Thoracic aorta (tissue), 2 donors: ENCODE measurements around the gene CHD9. TPM values are rescaled to one million over a fixed set of nuclear protein-coding genes. Genes with fewer than 3 reads are reported as not detected.
"Not testable (repeated sequence)": the region's sequence is repeated elsewhere in the genome, so short reads cannot be mapped to it uniquely, and the experiment has no call there.

ENCODE experiments used
- ATAC-seq: fragments of 150-250 bp; one replicate; pipeline ENCODE4 v1.8.0; 2017; ENCODE audit warnings: low read depth; ENCODE audit not compliant: insufficient number of reproducible peaks, low FRiP score
- DNase-seq: peaks from one replicate; pipeline ENCODE4 v3.0.0-alpha.2; 2020; ENCODE audit warnings: low spot score
- H3K27ac ChIP-seq, 2 donors: fragments of 200-600 bp; sonication (generic); 1 replicate in 1 of 2; 2 replicates in 1 of 2; pipeline ENCODE4 v1.5.1; 2016; ENCODE audit warnings: mild to moderate bottlenecking in 2 of 2, moderate library complexity in 2 of 2
- H3K27me3 ChIP-seq: fragments of 200-600 bp; sonication (generic); replicated peaks from 2 replicates; pipeline ENCODE4 v1.6.0; 2016; ENCODE audit warnings: mild to moderate bottlenecking; ENCODE audit not compliant: insufficient read depth
- H3K36me3 ChIP-seq: fragments of 200-600 bp; sonication (generic); one replicate; pipeline ENCODE4 v1.5.1; 2016
- H3K4me1 ChIP-seq, 2 donors: fragments of 200-600 bp; sonication (generic); 1 replicate in 1 of 2; 2 replicates in 1 of 2; pipeline versions ENCODE4 v1.5.1 to v1.6.0; 2016; ENCODE audit warnings: low read depth in 2 of 2, mild to moderate bottlenecking in 1 of 2; ENCODE audit not compliant: control insufficient read depth in 1 of 2
- H3K4me3 ChIP-seq: fragments of 200-600 bp; sonication (generic); 2 replicates; pipeline ENCODE4 v1.5.1; 2016; ENCODE audit warnings: mild to moderate bottlenecking
- H3K9me3 ChIP-seq: fragments of 200-600 bp; sonication (generic); 2 replicates; pipeline ENCODE4 v1.5.1; 2016
- CTCF ChIP-seq: fragments of 200-600 bp; sonication (generic); IDR thresholded peaks from one replicate; pipeline ENCODE4 v1.5.1; 2019; ENCODE audit warnings: antibody characterized with exemption
- total RNA-seq, 2 donors: library from RNA; depleted of rRNA; stranded (reverse); fragments of >200 nt; gene quantifications; one replicate each; pipeline versions ENCODE4 v1.1.0 to v1.2.3, GENCODE V29; 2016

The CHD9 gene
- total RNA-seq, 2 donors from 2014 or later: 71.3 to 152 TPM

- H3K4me3 ChIP-seq: no peak overlapping the region
- H3K27me3 ChIP-seq: no peaks in the 10 kb centered on the region
- no peaks in the 10 kb centered on the region for H3K4me1 ChIP-seq
- no peaks in the 10 kb centered on the region for H3K9me3 ChIP-seq
- peaks cover 16% of the 10 kb centered on the region for H3K36me3 ChIP-seq
- no peak for DNase-seq
- TF ChIP-seq CTCF: no peak
- ATAC-seq: no peak
- H3K27ac ChIP-seq: no peak overlapping the region
Measured at GRCh38 chr16:53266156-53266555, 211.4 kb downstream of the CHD9 start.

GRCh38 chr16:53278498-53278897 lies 223.7 kb downstream of the CHD9 start:
- not testable (repeated sequence) for ATAC-seq, H3K4me1 ChIP-seq, H3K27me3 ChIP-seq, DNase-seq, H3K27ac ChIP-seq, H3K9me3 ChIP-seq, H3K4me3 ChIP-seq
- peaks cover 40% of the 10 kb centered on the region for H3K36me3 ChIP-seq

- DNase-seq: no peak
- Histone ChIP-seq H3K36me3 (peaks cover 23% of the 10 kb centered on the region), H3K4me1 (no peaks in the 10 kb centered on the region), H3K27me3 (no peaks in the 10 kb centered on the region), H3K9me3 (no peaks in the 10 kb centered on the region), H3K27ac (peak overlapping the region in 1 of 2 donors; percentile 25), H3K4me3 (no peak overlapping the region)
- no peak for TF ChIP-seq CTCF
- ATAC-seq: no peak
Measured at GRCh38 chr16:53281280-53281679, 226.5 kb downstream of the CHD9 start.

DNA sequence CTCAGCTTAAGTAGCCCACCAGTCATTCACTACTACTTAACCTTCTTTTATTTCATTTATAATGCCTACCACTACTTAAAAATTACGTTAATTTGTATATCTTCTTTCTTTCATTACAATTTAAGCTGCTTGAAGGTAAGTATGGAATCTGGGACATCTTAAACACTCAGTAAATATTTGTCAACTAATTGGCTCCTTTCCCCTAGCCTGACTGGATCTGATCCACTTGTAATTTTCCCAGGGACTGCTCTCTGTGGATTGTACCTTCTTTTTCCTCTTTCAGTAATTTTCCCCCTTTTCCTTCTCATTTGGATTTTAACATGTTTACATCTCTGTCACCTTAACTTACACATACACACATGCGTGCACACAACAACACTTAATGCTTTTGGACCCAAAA lies 227.1 kb downstream of the CHD9 start:
- no peaks in the 10 kb centered on the region for H3K4me1 ChIP-seq
- ATAC-seq (no peak), DNase-seq (no peak)
- no peak for TF ChIP-seq CTCF
- no peak overlapping the region for H3K4me3 ChIP-seq
- no peaks in the 10 kb centered on the region for H3K9me3 ChIP-seq
- H3K36me3 ChIP-seq: peaks cover 23% of the 10 kb centered on the region
- H3K27ac ChIP-seq: no peak overlapping the region
- no peaks in the 10 kb centered on the region for H3K27me3 ChIP-seq

DNA sequence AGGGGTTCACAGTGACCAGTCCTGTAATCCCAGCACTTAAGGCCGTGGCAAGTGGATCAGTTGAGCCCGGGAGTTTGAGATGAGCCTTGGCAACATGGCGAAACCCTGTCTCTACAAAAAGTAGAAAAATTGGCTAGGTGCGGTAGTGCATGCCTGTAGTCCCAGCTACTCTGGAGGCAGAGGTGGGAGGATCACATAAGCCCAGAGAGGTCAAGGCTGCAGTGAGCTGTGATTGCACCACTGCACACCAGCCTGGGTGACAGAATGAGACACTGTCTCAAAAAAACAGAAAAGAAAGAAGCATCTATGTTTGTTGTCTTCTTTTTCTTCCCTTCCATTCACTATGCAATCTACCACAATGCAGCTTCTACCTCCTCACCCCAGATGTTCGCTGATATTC lies 227.5 kb downstream of the CHD9 start:
- Histone ChIP-seq H3K27me3 (no peaks in the 10 kb centered on the region), H3K36me3 (peaks cover 21% of the 10 kb centered on the region), H3K4me3 (no peak overlapping the region), H3K9me3 (no peaks in the 10 kb centered on the region), H3K4me1 (no peaks in the 10 kb centered on the region), H3K27ac (no peak overlapping the region)
- no peak for TF ChIP-seq CTCF
- ATAC-seq (no peak), DNase-seq (no peak)
